H1 (cell line): Measurements from ENCODE around the gene CABLES2. TPM values are rescaled to one million over a fixed set of nuclear protein-coding genes. Genes with fewer than 3 reads are reported as not detected.

Source experiments
- BACH1 ChIP-seq: IDR thresholded peaks from 2 replicates; pipeline ENCODE4 v1.6.1; 2012; ENCODE audit warnings: low read length, improper control_type of control experiment
- CBX5 ChIP-seq: fragments of 300-800, 300-1000 bp; sonication (generic); IDR thresholded peaks from 2 replicates; pipeline ENCODE4 v1.7.1; 2016; ENCODE audit warnings: antibody characterized with exemption, low read length, low read depth
- EZH2 ChIP-seq: fragments of 200-600 bp; sonication (generic); IDR thresholded peaks from 2 replicates; pipeline ENCODE4 v1.7.1; 2012; ENCODE audit warnings: low read depth, mild to moderate bottlenecking, moderate library complexity, low read length, inconsistent platforms; ENCODE audit not compliant: severe bottlenecking
- GABPA ChIP-seq: IDR thresholded peaks from 2 replicates; pipeline ENCODE4 v1.6.1; 2011; ENCODE audit warnings: mild to moderate bottlenecking, low read length, moderate library complexity, borderline replicate concordance; ENCODE audit not compliant: insufficient read depth
- HDAC2 ChIP-seq, 2 experiments: fragments of 300-600 bp in 1 of 2; sonication (generic) in 1 of 2; IDR thresholded peaks; 2 replicates each; pipeline ENCODE4 v1.6.1; 2011 to 2012; ENCODE audit warnings: low read depth in 2 of 2, low read length in 2 of 2, mild to moderate bottlenecking in 2 of 2, moderate library complexity in 2 of 2, borderline replicate concordance in 1 of 2, inconsistent platforms in 1 of 2
- KDM1A ChIP-seq: fragments of 200-600, 300-600 bp; sonication (generic); IDR thresholded peaks from 2 replicates; pipeline ENCODE4 v1.7.1; 2016; ENCODE audit warnings: mild to moderate bottlenecking, low read length, borderline replicate concordance
- KDM4A ChIP-seq: IDR thresholded peaks from one replicate; pipeline ENCODE4 v1.7.1; 2012; ENCODE audit warnings: low read depth, mild to moderate bottlenecking, moderate library complexity, low read length, inconsistent platforms; ENCODE audit not compliant: severe bottlenecking
- RXRA ChIP-seq: IDR thresholded peaks from 2 replicates; pipeline ENCODE4 v1.6.1; 2011; ENCODE audit warnings: low read depth, mild to moderate bottlenecking, low read length, moderate library complexity; ENCODE audit not compliant: insufficient read depth
- SIX5 ChIP-seq: IDR thresholded peaks from 2 replicates; pipeline ENCODE4 v1.6.1; 2011; ENCODE audit warnings: mild to moderate bottlenecking, low read depth, low read length
- polyA plus RNA-seq, 7 experiments: library from polyadenylated mRNA; depleted of rRNA in 3 of 7; stranded (reverse) in 5 of 7; unstranded in 2 of 7; fragments of >200 nt in 5 of 7; fragments of 200-250 nt in 2 of 7; gene quantifications; 1 replicate in 5 of 7; 2 replicates in 1 of 7; 4 replicates in 1 of 7; pipeline versions ENCODE4 v1.2.1 to v1.2.3, GENCODE V29; 2011 to 2013; ENCODE audit warnings: missing spikeins in 2 of 7, mixed read lengths in 2 of 7
- total RNA-seq: library from RNA; stranded (reverse); fragmentation: NEBNext Ultra II Directional; extraction: Animal tissue kit (Norgen Biotek cat#: 25700); gene quantifications from 2 replicates; pipeline ENCODE4 v1.2.1, GENCODE V29; 2021

The CABLES2 gene
- total and polyA plus RNA-seq, 2 of the 8 experiments (the other 6 are each of a cell fraction or from before 2014, with no cell fraction given): 8.0 to 8.8 TPM

DNA sequence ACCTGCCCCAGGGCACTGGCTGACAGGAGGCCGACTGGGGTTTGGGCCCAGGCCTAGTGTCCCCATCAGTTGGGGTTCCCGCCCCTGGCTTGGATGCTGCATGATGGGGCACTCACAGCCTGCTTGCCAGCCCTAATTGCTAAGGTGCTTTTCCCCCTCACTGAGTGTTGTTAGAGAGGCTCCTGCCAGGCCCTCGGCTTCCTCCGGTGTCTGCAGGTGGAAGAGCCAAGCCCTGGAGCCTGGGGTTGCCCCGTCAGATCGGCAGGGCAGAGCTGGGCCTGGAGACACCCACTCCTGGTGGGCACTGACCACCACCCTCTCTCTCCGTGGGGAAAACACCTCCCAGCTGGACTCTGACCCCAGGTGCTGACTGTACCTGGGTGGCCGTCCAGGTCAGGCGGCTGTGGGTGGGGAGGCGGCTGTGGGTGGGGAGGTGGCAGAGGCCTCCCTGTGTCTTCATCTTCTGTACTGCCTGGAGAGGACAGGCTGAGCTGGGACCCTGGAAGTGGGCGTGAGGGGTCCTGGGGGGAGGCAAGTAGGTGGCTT is 6.0 kb upstream of the CABLES2 start (continued):
- no peak for TF ChIP-seq RXRA
- no peak for TF ChIP-seq EZH2
- no peak for TF ChIP-seq KDM1A
- no peak for TF ChIP-seq KDM4A
- no peak for TF ChIP-seq BACH1
- no peak for TF ChIP-seq CBX5
- no peak for TF ChIP-seq SIX5
- TF ChIP-seq GABPA: no peak
- TF ChIP-seq HDAC2 (IDR thresholded peaks at IDR 0.05; ENCODE audit: borderline replicate concordance in 1 of 2, low read depth in 2 of 2, low read length in 2 of 2): no peak
